Measurements from ENCODE around the gene PPP1R9B.

GRCh38 chr17:50144845-50145531 lies 5.5 kb downstream of the PPP1R9B start:
- no peak for TF ChIP-seq POLR2AphosphoS5 (IDR thresholded peaks at IDR 0.05; ENCODE audit: low read depth, low read length)
- TF ChIP-seq TAF1 (IDR thresholded peaks at IDR 0.05; ENCODE audit: borderline replicate concordance, insufficient read depth, low read length): no peak
